HG03108 (cell line): Measurements from ENCODE around the gene THRB.
"Not testable (repeated sequence)": the region's sequence is repeated elsewhere in the genome, so short reads cannot be mapped to it uniquely, and the experiment has no call there.

Experiments
- ATAC-seq: cut with Tn5 transposase; IDR thresholded peaks from one replicate; pipeline ENCODE4 v1.9.1; 2021; ENCODE audit warnings: moderate library complexity; ENCODE audit not compliant: unreplicated experiment

Gene THRB

DNA sequence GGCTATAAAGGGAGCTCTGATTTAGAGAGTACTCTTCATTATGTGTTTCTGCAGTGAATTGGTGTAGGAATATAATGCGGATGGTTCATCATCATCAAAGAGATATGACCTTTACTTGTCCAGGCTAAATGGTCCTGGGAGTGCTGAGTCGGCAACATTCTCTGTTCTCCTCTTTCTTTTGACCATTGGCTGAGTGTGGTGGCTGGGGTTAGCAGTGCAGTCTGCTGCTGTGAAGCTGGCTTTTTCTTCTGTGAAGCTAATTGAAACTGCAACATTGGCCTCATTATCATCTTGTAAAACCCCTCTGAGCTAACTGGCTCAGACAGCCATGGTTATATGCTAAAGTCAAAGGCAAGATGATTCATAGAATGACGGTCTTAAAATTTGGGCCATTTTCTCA lies 83.8 kb downstream of the THRB start:
- ATAC-seq, result no peak

DNA sequence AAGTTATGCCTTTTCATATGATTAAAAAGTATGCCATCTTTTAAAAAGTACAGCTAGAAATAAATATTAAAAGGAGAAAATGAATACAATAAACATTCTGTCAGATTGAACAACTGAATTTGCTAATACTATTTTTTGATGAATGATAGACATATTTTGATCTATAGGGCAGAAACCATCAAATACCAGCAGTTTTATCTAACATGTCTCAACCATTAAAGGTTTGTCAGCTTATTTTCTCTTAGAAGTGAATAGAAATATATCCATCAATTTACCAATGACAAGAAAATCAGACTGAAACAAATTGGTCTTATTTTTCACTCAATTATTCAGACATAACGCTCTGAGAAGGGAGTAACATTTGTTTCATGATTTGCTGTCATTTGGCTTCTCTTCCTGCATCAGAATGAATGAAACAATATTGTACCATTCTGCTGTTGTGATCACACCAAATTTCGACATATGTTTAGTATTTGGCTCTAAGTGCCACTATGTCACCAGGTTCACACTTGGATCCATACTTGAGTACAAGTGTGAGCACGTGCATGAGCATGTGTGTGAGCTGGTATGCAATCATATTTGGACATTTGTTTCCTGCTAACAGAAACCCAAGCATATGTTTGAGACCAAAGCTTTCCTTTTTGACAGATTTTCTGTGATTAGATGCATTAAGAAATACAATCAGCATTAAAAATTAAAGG lies 86.5 kb downstream of the THRB start:
- no peak for ATAC-seq

DNA sequence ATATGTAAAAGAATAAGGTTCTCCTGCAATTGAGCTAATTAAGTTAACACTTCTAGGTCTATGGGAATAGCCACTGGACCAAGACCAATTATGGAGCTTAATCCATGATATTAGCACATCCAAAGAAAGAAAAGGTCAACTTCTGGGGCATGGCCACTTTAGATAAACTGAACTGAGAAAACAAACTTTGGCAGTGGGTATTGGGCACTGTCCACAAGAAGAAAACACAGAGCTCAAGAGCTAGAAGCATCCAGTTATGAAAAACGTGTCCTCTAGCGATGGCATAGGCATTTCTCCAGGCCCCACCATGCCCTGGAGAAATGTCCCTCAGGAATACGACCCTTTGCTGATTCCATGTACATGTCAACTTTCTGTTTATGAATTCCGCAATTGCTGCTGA lies 87.8 kb downstream of the THRB start:
- no peak for ATAC-seq

DNA sequence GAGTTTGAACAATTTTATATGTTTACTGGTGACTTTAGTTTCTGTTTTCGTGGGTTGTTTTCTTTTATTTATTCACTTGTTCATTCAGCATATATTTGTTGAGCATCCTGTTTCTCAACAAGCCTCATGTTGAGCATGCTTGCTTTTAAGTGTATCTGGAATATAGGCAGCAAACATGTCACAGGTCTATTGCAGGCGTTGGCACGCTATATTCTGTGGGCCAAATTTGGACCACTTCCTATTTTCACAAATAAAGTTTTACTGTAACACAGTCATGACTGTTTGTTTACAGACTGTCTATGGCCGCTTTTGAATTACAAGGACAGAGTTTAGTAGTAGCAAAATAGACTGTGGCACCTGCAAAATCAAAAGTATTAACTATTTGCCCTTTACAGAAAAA lies 89.6 kb downstream of the THRB start:
- ATAC-seq, result no peak

DNA sequence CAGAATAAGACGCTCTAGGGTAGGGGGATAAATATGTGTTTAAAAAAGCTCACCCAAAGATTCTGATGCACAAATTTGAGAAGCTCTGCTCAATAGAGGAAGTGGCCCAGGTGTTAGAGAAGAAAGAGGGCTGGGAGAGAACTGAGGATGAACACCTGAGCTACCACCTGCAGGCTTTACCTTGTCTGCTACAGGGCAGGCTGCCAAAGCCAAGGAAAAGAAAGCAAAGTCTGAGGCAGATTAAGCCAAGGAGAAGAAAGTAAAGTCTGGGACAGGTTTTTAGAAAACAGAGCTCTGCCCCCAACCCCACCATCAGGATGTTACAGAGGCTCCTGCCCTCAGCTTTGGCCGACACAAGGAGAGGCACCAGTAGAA lies 92.9 kb downstream of the THRB start:
- ATAC-seq, result no peak

DNA sequence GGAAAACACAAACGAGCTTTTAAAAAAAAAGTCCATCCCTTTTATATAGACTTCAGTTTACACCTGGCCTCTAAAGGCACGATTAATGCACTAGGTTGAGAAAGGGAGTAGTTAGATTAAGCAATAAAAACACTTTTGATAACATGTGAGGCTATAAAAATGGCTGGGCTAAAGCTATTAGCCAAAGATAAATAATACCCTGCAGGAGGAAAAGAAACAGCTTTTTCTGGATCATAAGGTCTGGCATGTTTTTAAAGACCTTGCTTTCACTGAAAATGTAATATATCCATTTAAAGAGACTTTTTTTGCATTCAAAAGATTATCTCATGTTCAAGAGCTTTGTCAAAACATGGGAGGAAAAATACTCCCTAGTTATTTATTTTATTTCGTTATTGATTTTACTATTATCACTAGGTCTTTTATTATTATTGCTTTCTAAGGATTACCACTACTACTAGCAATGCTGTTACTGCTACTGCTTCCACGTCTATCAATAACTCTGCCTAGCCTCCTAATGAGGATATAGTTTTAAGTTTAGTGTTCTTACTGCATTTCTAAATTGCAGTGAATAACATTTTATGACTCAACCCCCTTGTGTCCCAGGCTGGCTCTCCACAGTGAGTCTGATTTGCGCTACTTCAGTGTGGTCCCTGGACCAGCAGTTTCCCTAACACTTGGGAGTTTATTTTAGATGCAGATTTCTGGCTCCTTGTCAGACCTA lies 93.4 kb downstream of the THRB start:
- no peak for ATAC-seq

DNA sequence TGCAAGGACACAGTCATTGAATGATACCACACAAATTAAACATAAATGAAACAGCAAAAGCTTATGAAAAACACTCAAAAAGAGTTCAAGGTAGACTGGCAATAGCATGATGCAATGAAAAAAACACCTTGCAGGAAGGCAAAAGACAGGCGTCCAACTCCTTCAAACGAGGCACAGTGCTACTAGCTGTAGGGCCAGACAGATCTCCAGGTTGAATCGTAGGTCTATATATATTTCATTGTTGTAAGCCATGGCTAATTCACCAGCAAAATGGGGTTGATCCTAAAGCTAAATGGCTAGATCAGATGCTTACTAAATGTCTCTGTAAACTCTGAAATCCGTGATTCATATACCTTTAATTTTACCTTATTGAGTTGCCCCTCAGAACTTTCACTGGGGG lies 94.2 kb downstream of the THRB start:
- no peak for ATAC-seq

DNA sequence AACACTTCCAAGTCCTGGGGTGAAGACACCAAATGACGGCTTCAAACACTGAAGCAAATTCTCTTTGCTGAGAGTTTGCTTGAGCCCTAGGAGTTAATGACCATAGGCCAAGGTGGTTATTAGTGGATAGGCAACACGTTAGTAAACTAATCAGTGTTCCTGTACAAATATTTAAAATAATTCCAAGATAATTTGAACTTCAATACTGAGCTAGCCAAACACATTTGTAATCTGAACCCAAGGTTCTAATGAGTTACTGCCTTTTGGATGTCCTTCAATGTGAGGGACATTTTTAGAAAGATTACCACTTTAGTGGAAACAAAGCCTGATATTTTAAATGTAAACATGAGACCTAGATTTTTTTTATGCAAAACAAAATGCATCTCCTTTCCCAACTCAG lies 94.6 kb downstream of the THRB start:
- ATAC-seq, result no peak

DNA sequence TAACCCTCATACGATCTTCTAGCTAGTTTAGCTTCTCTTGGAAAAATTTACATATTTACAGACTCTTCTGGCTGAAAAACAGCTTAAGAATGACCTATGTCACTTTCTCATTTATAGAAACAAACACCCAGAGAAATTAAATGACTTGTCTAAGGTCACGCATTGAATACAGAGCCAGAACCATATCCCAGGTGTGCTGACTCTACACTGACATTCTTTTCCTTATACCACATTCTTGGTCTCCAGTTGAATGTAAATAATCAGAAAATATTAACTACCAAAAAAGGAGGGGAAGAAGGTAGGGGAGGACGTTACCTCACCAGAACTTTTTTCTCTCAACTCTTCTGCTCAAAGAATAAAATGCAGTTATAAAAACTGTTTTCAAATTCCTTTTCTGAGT lies 95.0 kb downstream of the THRB start:
- no peak for ATAC-seq

DNA sequence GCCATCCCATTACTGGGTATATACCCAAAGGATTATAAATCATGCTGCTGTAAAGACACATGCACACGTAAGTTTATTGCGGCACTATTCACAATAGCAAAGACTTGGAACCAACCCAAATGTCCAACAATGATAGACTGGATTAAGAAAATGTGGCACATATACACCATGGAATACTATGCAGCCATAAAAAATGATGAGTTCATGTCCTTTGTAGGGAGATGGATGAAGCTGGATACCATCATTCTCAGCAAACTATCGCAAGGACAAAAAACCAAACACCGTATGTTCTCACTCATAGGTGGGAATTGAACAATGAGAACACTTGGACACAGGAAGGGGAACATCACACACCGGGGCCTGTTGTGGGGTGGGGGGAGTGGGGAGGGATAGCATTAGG lies 95.9 kb downstream of the THRB start:
- not testable (repeated sequence) for ATAC-seq

DNA sequence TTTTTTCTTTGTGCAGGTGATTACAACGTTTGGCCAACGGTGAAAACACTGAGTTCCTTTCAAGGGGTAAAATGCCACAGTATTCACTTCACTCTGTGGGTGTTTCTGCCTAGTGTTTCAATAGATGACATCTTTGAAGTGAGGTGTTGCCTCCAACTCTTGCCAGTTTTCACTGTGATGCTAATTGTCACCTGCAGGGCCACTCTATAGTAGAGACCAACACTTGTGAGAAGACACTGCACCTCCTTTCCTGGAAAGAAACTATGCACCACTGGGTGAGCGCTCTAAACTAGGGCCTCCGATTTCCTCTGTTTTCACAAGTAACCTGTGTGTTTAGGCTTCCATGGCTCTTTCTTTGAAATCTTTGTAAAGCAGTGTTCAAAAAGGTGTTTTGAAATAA lies 98.3 kb downstream of the THRB start:
- ATAC-seq, result no peak

DNA sequence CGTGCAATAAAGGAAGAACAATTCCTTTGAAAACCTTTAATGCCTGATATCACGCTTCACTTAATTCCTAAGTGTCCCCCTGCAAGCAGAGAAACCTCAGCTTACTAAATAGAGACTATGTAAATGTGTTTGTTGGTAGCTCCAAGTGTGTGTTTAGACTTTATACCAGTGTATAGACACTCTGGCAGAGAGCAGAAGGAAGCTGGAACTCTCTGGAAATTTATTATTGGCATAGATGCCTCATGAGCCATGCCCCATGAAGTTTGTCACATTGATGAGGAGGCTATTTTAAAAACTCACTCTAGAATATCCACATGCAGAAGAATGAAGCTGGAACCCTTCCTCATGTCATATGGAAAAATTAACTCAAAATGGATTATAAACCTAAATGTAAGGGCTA lies 99.9 kb downstream of the THRB start:
- no peak for ATAC-seq

DNA sequence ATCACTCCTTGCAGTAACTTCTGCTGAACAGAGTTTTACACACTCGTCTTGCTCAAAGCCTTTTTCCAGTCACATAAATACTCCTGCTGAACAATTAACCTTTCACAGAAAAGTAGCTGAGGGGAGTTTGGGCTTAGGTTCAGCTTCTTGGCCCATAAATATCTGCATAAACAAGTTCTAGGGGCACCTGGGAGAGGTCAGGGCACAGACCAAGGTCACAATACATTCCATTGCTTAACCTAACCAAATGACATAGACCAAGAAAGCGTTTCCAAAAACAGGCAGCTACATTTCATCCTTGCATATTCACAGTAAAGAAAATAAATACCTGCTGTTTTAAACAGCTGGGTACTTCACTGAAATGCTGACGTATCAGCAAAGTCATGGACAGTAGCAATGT lies 101.3 kb downstream of the THRB start:
- ATAC-seq, result no peak

DNA sequence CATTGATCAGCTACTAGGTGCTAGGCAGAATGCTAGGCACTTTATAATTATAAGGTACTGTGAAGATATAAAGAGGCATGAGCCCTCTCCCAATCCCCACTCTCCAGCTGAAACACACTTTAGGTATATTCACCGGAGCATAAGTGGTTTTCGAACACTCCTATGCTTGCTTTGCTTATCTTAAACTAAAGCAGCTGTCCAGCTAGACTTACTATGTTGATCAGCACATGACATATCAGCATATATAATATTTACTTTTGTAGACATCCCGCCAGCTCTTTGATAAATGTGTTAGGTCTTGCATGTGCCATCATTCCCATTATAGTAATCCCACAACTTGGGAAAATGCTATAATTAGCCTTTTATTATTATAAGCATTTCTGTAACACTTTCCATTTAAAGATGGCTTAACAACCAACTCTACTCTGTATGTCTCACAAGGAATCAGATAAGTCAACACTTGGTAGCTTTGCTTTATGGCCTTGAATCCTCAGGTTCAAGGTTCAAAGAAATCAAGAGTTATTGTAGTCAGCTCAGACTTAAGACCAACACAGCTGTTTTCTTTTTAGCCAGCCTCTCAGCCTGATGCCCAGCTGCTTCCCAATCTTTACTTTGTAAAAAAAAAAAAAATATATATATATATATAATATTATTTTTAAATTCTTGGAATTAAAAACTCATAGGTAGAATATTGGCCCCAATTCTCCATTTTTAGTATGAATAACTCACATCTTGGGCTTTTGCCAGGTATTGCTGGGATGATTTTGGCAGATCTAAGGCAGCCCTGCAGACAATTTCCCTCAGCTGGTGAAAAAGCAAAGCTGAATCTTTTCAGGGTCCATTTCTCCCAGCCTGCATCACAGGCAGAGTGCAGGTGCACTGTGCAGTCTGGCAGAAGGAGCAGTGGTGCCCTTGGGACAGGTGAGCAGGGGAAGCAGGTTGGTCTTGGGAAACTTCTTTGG lies 104.2 kb downstream of the THRB start:
- ATAC-seq, result no peak

DNA sequence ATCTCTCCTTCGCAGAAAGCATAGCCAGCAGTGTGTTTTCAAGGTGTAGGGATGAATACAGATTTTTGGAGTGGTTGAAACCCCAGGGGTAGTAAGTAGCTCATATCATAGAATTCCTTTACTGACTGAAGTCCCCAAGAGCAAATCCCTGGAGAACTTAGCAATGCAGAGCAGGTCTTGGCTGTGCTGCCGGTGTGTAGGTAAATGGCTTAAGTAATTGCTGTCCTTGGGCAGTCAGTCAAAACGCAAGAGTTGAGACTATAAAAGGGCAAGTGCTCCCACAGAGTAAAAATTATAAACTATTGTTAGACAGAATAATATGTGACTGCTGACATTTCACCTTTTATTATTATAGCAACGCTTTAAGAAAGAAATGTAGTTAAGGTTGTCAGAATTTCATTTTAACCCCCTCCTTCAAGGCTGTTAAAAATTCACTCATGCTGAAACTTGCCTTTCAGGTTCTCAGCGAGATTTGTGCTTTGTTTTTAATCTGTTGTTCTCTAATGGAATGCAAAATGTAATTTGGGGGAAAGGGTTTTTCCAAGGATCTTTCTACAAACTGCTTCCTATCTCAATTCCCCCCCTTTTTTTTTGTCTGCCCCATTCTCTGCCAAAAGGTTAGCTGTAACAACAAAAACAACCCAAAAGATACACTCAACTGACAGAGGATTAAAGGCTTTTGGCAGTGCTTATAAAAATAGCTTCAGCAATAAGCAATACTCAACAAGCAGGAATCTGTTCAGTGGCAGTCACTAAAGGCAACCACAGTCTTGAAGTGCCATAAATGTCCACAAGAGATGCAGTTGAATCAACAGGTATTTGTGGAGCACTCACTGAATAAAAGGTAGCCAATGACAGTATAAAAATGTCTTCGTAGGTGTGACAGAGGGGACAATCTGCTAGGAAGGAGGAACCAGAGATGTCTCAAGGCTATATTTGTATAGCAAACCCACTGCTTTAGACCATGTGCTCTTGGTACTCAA lies 105.3 kb downstream of the THRB start:
- ATAC-seq, result no peak

DNA sequence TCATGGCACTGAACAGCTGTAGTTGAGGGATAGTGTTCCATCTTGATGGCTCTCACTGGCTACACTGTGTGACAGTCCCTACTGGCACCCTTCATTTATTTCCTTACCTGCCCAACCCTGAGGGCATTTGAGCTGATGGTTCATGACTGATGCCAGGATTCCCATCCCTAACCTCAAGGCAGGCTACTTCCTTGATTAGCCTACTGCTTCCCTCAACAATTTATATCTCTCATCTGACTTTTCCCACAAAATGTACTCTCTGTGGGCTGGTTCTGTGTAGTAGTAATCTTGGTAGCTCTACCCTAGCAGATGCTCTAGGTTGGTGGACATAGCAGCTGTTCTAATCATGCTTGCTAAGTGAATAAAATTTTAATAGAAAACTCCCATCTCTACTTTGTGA lies 106.0 kb downstream of the THRB start:
- no peak for ATAC-seq

DNA sequence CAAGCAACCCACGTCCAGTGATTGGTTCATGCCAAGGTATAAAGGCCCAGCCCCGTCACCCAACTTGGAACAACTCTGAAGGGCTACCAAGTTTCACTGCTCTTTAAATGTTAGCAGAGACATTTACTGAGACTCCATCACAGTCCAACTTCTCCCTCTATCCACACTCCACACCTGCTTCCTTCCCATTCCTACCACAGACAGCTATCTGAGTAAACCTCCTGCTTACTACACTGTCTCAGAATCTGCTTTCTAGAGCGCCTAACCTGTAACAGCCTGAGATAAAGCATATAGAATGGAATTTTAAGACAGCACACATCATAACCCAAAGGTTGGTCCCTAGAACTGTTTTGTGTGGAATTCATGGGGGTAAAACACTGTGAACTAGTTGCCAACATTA lies 106.5 kb downstream of the THRB start:
- no peak for ATAC-seq

DNA sequence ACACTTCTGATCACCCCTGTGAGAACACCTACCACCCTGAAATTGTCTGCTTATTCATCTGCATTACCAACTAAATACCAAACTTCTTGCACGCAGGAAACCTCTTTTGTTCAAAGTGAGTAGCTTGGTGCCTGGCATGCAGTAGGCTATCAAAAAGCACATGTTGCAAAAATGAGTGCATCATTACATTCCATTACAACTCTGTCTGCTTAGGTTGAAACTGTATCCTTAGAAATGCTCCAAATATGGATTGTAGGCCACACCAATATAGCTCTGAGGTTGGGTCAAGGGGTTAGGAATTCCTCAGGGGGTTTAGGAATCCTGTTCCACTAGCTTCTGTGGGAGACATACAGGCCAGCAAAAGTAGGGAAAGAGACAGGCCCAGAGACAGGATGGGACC lies 107.2 kb downstream of the THRB start:
- ATAC-seq, result no peak

DNA sequence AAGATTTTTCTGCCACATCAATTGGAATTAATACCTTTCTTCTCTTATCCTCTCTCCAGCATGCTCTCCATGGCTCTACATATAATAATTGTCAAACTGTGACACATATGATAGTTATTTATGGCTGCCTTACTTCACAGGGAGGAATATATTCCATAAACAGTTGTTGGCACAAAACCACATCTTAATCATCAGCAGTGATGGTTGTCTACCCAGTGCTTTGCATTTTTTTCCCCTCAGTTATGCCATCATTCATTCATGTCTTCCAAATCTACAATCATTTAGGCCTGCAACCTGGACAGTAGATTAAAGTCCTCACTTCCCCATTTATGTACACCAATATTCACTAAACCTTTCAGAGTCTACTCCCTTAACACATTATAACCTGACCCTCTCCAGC lies 107.7 kb downstream of the THRB start:
- ATAC-seq, result no peak

DNA sequence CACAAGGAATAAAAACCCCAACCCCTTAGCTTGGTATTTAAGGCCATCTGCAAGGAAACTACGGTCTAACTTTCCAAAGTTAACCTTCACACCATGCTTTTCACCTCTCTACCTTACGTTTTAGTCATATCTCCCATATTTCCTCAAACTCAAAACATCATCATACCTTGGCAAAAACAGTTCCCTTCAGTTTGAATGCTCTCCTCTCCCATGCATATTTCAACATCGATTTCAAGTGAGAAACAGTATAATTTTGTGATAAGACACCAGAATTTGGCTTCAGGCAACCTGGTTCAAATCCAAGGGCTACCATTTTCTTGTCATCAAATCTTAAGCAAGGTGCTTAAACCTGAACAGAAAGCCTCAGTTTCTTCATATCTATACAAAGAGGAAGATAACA lies 108.2 kb downstream of the THRB start:
- ATAC-seq, result no peak
